Measurements from ENCODE around the gene NTRK3.

NTRK3 gene

DNA sequence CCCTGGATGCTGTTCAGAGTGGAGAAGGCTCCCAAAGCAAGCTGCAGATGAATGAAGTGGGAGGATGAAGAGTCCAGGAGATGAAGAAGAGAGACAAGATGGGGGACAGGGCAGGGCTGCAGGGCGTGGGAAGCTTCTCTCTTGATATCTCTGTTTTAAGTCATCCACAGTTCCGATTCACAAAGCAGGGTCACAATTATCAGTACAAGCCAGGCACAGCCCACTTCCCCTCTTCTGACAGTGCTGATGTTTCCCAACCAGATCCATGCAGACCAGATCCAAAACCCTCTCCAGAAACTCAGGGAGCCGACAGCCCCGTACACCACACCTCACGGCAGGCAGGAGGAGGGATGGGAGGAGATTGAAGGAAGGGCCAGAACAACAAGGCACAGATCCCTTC lies 31.1 kb downstream of the NTRK3 start:
- no peak for DNase-seq

DNA sequence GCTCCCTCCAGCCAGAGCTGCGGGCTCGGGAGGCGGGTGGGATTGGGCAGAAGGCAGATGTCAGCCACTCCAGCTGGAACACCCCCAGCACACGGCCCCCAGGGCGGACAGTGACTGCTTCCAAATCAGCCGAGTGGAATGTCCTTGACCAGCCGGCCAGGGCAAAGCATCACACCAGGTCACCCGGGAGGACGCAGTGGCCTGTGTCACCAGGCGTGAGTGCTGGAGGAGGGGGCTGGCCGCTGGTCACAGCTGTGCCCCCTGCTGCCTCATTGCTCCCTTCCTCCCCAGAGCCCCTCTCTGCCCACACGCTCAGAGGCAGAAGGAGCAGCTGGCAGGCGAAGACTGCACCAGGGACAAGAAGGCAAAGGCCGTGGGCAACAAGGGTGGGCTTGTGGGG lies 33.5 kb downstream of the NTRK3 start:
- DNase-seq = no peak

DNA sequence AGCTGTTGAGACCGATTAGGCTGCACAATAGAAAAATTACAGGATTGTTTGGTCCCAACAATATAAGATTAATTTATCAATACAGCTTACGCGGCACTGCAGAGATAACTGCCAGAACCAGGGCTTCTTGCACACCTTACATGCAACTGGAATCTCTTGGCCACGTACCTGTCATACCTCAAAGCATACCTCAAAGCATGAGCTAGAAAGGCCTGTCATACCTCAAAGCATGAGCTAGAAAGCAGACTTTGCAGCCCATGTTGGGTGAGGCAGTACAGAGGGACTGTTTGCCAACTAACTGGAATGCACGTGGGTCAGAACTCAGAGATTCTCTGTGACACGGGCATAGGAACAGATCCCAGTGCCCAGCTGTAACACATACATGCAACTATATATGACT lies 34.7 kb downstream of the NTRK3 start:
- no peak for DNase-seq

DNA sequence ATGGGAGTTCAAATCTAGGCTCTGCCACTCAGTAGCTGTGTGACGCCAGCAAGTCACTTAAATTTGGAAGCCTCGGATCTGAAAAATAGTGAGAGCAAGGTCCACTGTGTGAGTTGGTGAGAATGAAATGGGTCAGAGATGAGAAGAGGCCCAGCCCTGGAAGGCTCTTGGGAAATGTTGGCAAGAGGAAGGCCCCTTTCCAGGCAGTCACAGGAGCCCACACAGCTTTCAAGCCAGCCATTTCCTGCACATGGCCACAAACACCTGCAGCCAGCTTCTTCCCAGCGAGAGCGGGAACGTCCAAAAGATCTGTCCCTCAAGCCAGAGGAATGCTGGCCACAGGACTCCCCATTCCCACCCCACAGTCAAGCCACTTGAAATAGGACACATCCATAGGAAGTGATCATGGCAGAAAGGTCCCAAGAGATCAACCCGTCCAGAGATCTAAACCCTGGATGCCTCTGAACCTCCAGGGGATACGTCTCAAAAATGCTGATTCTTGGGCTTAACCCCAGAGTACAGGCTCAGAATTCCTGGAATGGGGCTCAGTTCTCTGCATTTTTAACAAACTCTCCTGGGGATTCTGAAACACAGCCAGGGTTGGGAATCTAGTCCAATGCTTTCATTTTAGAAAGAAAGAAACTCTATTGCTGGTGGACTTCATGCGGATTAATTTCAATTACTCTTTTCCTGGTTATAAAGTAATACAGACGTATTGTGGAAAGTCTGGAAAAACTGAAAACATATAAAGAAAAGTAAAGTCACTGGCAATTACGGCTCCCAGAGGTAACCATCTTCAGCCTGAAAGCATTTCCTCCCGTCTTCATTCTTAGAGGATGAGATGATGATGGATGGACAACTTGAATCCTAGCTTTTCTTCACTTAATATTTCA lies 35.9 kb downstream of the NTRK3 start:
- no peak for DNase-seq

DNA sequence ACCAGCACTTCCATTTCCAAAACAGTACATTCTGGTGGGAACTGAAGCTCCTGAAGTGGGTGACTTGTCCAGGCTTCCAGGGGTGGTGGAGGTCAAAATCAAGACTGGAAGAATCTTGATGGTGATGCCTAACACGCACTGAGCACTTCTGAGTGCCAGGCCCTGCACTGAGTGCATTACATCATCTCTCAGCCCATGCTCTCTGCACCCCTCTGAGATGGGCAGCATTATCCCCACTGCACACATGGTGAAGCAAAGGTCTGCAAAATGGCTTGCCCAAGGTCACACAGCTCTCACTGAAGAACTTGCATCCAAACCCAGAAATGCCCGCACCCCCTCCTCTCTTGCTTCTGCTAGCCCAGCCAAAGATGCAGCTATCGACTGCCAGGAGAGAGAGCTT lies 36.9 kb downstream of the NTRK3 start:
- no peak for DNase-seq

DNA sequence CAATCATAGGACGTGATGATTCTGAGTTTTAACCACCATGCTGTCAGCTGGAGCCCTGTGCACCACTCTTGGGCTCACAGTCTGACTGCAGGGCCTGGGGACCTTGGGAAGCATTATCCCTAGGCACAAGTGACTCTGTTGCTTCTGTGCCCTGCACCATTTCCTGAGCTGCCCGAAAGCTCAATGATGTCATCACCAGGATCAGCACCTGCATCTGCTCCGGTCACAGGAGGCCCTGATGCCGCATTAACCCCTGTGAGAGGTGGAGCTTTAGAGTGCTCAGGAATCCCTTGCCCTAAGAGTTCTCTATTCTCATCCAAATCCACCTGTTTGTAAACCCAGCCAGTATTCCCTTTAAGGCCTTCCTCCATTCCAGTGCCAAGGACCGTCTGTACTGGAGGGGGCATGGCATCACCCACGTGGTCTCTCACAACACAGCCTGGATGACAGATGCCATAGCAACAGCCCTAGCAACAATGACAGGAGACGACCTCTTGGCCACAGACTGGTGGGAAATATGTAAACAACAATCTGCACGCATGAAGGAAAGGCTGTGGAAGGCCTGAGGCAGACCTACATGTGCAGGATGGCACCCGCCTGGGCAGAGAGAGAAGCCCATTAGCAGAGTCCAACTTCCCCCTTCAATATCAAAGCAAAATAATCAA lies 37.9 kb downstream of the NTRK3 start:
- peak; percentile 62 for DNase-seq

DNA sequence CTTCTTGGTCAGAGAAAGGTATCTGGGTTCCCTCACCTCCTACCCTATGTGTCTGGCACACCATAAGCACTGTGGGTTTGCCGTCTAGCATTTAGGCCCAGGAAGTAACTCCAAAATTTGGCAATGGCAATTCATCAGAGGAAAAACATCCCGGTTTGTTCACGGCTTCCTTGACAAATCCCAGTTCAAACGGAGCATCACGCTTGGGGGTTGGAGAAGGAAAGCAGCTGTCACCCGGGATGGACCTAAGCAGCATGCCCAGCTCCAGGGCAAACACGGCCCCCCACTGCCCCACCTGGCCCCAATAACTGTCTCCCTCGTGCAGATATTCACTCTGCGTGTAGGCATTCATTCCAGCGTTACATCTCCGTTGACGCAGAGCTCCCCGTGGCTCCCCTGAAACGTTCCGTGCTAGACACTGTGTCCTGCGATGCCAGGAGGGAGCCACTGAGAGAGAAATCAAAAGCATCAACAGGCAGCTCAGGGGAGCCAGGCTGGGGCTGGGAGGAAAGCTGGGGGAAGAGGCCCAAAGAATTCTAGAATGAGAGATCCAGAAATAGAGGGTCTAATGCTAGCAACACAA lies 41.4 kb downstream of the NTRK3 start:
- DNase-seq = no peak

DNA sequence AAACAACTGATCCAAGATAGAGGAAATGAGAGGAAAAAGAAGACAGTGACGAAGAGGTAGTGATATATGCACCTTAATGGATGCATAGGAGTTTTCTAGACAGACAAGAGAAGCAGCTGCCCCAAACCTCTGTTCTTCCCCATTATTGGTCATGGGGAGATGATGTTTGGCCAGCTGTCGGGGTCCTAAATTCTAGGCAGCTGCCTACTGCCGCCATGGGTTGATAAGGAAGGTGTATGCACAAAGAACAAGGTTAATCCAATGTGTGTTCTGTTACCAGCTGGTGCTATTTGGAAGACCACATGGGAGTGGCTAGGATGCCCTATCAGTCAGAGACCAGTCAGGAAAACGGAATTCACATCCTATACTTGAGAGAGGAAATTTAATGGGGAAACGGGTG lies 47.4 kb downstream of the NTRK3 start:
- DNase-seq = peak; percentile 50

DNA sequence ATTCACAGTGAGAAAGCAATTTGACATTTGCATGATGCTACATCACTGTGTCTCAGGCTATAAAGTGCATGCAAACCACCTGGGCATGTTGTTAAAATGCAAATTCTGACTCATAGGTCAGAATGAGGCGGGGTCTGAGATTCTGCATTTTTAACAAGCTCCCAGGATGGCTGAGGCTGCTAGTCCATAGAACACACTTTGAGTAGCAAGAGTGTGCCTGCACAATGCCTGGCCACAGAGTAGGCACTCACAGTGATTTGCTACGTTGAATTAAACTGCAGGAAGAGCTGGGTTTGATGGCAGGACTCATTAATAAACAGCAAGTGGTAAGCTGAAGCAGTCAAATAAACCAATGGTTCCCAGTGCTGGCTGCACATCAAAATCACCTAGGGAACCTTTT lies 48.1 kb downstream of the NTRK3 start:
- DNase-seq = no peak

DNA sequence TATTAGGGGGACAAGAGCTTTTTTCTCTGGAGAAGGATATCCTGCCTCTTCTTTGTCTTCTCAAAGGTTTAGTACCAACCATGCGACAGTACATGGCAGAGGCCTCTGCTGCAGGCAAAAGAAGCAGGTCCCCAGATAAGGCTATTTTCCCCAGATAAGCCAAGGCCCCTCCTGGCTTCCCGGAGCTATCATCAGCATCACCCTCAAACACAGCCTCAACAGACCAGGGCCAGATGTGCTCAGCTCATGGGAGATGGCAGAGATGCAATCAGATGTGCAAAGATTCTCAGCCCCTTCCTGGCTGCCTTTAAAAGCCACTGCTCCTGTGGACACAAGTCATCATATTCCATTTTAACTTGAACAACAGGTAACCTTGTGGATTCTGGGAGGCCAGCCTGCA lies 49.0 kb downstream of the NTRK3 start:
- DNase-seq = no peak

DNA sequence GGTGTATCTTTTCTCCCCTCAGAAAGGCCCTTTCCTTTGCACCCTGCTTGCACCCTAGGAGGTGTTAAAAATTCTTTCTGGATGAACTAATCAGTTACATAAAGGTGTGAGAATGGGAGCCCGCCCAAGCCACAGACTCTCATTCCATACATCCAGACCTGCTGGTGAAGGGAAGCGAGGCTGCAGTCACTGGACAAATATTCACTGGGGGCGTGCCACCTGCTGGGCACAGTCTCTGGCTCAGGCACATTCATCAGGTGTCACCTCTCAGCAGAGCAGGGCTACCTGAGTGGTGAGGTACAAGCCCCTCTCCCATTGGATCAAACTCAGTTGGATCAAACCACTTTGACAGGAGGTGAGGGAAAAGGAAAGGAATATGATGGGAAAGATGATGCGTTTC lies 52.0 kb downstream of the NTRK3 start:
- DNase-seq = no peak

DNA sequence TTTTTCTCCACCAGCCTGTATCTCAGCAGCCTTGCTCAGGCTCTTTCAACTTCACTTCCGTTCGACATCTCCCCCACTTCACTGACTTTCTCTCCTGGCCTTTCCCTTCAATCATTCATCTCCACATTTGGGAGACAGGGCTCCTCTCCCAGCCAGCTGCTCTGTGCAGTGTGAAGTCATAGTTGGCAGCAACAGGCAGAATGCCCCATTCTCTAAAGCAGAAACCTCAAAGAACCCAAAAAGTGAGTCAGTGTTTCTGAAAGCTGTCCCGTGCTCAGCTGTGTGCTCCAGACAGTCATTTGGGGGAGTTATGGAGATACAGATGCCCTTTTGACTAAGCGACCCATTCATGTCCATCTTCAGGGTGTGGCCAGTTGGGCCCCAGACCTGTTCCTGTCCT lies 54.3 kb downstream of the NTRK3 start:
- DNase-seq = no peak

DNA sequence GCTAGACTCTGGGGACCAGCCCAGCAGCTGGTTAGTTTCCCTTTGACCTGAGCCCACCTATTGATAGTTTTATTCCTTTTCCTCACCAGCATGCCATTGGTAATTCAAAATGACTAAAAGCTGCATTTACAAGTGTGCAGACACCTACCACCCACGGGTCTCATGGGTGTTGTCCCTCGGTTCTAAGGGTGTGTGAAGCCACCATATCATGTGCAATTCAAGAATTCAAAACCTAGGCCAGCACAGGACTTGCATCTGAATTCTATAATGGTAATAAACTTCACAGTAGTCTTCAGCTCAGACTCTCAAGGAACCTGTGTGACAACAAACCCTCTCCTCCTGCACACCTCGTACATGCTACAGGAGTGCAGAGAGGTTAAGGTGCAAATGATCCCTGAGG lies 55.3 kb downstream of the NTRK3 start:
- no peak for DNase-seq

DNA sequence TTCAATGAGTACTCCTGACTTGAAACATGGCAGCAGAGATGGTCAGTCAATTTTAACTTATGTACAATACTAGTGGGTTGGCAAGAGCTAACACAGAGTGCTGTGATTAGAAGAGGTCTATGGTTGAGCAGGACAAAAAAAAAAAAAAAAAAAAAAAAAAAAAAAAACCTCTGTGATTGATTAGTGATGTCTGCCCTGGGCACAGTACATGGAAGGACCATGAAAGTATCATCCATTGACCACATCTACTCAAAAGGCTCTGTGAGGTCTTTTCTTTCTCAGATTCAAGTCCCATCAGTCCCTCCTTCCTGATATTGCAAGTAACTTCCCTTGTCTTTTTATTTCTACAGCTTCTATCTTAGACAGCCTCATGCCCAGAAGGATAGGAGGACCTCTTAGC lies 59.6 kb downstream of the NTRK3 start:
- no peak for DNase-seq

DNA sequence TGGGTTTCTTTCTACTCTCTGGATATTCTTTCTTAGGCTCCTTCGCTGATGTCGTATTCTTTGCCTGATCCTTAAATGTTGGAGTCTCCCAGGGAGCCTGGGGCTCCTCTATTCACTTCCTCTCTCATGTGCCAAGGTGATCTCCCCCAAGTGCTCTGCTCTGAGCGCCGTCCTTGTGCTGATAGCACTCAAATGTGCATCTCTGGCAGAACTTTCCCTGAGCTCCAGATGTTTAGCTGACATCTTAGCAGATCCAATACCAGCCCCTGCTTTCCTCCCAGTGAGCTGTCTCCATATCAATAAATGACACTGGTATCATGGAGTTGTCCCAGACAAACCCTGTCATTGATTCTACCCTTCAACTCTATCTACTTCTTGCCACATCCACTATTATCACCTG lies 62.4 kb downstream of the NTRK3 start:
- no peak for DNase-seq

DNA sequence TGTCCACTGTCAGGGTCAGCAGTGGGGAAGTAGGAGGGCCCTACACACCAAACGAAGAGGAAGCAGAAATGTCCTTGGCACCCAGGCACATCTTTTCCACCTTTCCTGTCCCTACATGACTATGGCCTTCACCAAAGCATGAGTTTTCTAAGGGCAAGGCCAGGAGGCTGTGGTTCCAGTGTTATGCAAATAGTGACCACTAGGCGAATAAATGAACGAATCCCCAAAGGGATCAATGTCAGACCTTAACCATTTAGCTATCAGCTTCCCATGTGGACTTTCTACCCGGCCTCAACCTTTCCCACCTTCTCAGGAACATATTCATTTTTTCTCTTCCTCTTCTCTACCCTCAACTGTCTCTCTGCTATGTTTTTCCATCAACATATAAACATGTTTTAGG lies 63.1 kb downstream of the NTRK3 start:
- DNase-seq = no peak

DNA sequence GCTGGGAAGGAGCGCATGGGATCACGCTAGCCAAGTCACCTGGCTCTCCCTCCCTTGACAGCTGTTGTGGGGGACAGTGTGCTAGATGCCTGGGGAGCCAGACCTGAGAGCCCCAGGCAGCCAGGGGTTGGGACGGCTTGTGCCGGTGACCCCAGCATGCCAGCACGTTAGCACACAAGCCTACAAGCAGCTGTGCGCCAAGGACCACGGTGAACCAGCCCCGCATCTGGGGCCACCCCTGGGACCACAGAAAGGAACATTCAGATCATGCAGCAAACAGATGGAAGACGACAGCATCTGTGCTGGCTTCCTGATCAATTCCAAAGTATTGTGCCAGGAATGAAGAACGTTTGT lies 64.8 kb downstream of the NTRK3 start:
- no peak for DNase-seq

DNA sequence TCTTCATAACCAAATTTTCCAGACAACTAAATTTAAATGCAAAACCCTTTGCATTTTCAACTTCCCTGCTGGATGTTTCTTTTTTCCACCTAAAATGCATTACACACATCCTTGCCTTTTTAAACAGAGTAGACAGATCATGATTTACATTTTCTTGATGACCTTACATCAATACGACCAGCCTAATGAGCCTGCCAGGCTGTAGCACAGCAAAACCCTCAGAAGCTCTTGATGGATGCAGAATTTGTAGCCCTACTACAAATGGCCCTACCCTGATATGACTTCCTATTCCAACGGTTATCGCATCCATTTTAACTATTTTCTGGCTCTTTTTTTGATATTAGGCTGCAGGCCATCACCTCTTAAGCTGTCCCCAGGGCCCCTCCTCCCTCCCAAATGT lies 66.3 kb downstream of the NTRK3 start:
- no peak for DNase-seq

DNA sequence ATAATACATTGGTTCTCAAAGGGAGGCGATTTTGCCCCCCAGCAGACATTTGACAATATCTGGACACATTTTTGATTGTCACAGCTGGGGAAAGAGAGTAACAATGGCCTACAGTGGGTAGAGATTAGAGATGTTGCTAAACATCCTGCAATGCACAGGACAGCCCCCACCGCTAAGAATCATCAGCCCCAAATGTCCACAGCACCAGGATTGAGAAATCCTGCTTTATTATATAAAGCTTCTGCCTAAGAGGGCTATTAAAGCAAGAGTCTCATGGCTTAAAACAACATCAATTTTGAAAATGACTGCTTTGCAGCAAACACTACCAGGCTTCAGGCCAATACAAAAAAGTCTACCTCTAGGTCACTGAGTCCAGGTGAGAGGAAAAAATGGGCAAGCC lies 68.2 kb downstream of the NTRK3 start:
- no peak for DNase-seq

DNA sequence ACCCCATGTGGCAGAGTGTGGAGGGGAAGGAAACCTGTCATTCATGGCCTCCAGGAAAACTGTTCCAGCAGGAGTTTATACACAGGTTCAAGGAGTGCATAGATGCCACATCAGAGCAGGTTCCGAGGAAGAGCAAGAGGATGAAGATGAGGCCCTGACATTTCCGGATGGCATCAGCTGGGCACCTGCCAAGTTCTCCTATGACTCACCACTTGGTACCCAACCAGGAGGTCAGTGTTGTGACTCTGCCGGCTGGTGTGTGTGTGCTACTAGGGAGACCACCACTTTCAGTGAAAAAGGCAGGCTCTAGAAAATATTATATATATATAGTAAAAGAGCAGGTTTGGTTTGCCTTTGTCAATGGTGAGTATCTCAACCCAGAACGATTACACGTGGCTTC lies 69.3 kb downstream of the NTRK3 start:
- DNase-seq = no peak

DNA sequence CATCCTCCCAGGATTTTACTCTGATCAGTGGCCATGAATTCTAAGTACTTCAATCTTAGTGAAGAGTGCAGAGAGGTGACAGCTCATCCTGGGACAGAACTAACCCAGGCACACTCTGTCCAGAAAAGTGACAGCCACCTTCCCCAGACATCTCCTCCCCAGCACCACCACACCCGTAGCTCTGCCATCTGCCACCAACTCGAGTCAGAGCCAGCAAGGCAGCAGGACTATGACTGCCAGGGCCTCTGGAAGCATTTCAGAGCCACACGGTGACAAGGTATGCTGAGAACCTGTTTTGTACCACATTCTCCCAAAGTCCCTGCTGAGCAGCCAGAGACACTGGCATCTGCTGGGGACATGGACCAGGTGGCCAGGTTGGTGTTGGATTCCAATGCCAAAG lies 71.0 kb downstream of the NTRK3 start:
- DNase-seq = no peak

DNA sequence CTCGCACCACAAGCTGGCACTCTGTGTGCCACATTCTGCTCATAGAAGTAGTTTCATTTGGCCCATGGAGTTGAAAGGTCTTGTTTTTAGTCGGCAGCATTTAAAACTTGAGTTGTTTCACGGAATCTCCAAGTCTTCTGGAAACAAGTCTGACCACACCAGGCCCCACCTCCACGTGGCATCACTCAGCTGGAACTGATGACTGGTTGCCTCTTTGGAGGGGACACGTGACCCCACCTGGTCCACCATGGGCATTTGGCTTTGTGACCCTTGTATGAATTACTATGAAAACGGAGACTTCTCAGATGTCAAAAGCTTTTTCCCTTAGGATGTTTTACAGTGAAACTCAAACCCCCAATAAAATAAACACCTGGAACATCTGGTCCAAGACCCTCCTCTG lies 74.9 kb downstream of the NTRK3 start:
- DNase-seq = no peak

DNA sequence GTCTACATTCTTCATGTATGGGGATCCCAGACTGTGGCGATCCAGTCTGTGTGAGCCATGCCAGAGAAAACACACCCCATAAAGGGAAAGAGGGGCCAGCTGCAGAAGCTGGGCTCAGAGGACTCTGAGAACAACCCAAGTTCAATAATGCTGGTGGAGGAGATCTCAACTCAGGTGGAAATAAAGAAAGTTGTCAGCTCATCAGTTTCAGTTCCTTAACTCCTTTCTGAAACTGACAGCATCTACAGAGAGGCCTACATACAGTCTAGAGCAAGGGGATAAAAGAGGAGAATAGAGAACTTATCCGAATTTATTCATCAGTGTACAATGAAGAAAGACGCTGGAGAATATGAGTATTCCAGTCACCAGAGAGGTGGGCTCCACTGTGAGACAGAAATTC lies 77.0 kb downstream of the NTRK3 start:
- DNase-seq = no peak

DNA sequence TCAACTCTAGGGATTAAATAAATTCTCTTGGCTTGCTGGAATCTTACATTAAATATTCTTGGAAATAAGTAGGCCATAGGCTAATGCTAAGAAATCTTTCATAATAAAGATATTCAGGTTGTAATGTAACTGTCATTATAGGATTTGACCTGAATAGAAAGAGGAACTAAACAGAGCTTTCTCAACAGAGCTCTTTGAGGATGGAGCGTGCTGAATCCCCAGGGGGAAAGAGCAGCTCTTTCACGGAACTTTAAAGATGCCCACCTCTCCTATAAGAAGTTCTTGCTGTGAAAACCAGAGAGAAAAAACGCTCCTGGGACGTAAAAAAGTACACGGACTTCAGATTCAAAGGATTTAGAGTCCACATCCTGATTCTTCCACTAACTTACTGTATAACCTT lies 77.9 kb downstream of the NTRK3 start:
- no peak for DNase-seq

DNA sequence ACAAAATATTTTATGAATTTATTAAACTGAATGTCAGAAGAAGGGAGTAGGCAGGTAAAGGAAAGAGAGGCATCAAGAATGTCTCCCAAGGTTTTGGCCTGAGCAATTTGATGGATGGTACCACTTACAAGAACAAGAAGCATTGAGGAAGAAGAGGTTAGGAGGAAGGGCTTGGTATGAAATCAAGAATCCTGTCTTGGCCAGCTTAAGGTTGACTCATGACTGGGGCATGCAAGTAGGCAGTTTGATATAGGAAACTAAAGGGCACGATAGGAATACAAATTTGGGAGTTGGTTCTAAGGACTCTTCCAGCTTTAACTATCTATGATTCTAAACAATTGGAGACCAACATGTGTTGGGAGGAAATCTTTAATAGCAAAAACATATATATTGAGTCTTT lies 79.1 kb downstream of the NTRK3 start:
- no peak for DNase-seq

Data from NCI-H82 (cell line).